Body of pancreas (tissue), 4 donors: ENCODE results near the gene SPATA2. TPM values are rescaled to one million over a fixed set of nuclear protein-coding genes. Genes with fewer than 3 reads are reported as not detected.
"Not testable (repeated sequence)": the region's sequence is repeated elsewhere in the genome, so short reads cannot be mapped to it uniquely, and the experiment has no call there.

Source experiments
- ATAC-seq: fragments of 150-250 bp; one replicate; pipeline ENCODE4 v1.9.1; 2016
- DNase-seq, 4 donors: peaks; one replicate each; pipeline ENCODE4 v3.0.0-alpha.2; 2019
- H3K27ac ChIP-seq, 4 donors: fragments of 200-600 bp; sonication (generic); 1 replicate in 3 of 4; 2 replicates in 1 of 4; pipeline versions ENCODE4 v1.5.1 to v1.6.1; 2016 to 2019; ENCODE audit warnings: mild to moderate bottlenecking in 1 of 4, mixed read lengths in 1 of 4, moderate library complexity in 1 of 4
- H3K27me3 ChIP-seq, 2 donors: fragments of 200-600 bp; sonication (generic); one replicate each; pipeline ENCODE4 v1.6.0; 2016; ENCODE audit warnings: mild to moderate bottlenecking in 1 of 2
- H3K36me3 ChIP-seq, 2 donors: fragments of 200-600 bp; sonication (generic); replicated peaks in 1 of 2; 2 replicates each; pipeline ENCODE4 v1.5.1; 2016; ENCODE audit warnings: low read depth in 2 of 2; ENCODE audit not compliant: insufficient read depth in 1 of 2
- H3K4me1 ChIP-seq: fragments of 200-600 bp; sonication (generic); one replicate; pipeline ENCODE4 v1.6.0; 2016
- H3K4me3 ChIP-seq, 2 donors: fragments of 200-600 bp; sonication (generic); 1 replicate in 1 of 2; 2 replicates in 1 of 2; pipeline ENCODE4 v1.5.1; 2016 to 2019
- H3K9me3 ChIP-seq, 3 donors: fragments of 200-600 bp; sonication (generic); 1 replicate in 2 of 3; 2 replicates in 1 of 3; pipeline ENCODE4 v1.5.1; 2016
- CTCF ChIP-seq, 7 experiments: fragments of 450-650 bp in 4 of 7; fragments of 200-600 bp in 3 of 7; sonication (generic) in 3 of 7; IDR thresholded peaks; one replicate each; pipeline ENCODE4 v1.5.1; 2016 to 2019; ENCODE audit warnings: antibody characterized with exemption in 7 of 7
- POLR2A ChIP-seq, 3 donors: fragments of 450-650 bp; IDR thresholded peaks; one replicate each; pipeline ENCODE4 v1.6.1; 2016; ENCODE audit warnings: antibody characterized with exemption in 3 of 3, mild to moderate bottlenecking in 2 of 3
- WGBS, 2 donors: methylation state at CpG; one replicate each; pipeline ENCODE4 v1.1.5; 2017; 5-methylcytosine and 5-hydroxymethylcytosine counted together
- intact Hi-C: fragments of 100-400 bp; cut with DNase I; formaldehyde crosslinking; loops from one replicate; pipeline ENCODE4 v1.15.1; 2023
- total RNA-seq, 2 donors: library from RNA; depleted of rRNA; stranded (reverse); fragments of >200 nt; gene quantifications; one replicate each; pipeline ENCODE4 v1.1.0, GENCODE V29; 2016

Gene SPATA2
- total RNA-seq, 2 donors from 2014 or later = 3.9 to 7.3 TPM

GRCh38 chr20:49896204-49896603 is 19.1 kb downstream of the SPATA2 start:
- no peak overlapping the region for H3K27ac ChIP-seq
- no peak overlapping the region for H3K4me3 ChIP-seq
- whole genome bisulfite sequencing, 2 donors = 71 to 90% methylated on average over 6 of the region's 6 CpGs
- ATAC-seq = no peak
- peaks cover 6% of the 10 kb centered on the region for H3K4me1 ChIP-seq
- no peaks in the 10 kb centered on the region for H3K9me3 ChIP-seq
- H3K27me3 ChIP-seq = no peaks in the 10 kb centered on the region
- TF ChIP-seq POLR2A (IDR thresholded peaks at IDR 0.05) (no peak), CTCF (IDR thresholded peaks at IDR 0.05) (no peak)
- DNase-seq = peak in 1 of 4 donors; percentile 1
- H3K36me3 ChIP-seq = no peaks in the 10 kb centered on the region
- intact Hi-C loops = no loop called here

GRCh38 chr20:49895474-49896093 is 19.7 kb downstream of the SPATA2 start:
- H3K4me3 ChIP-seq, H3K36me3 ChIP-seq, ATAC-seq, H3K9me3 ChIP-seq, H3K4me1 ChIP-seq, H3K27ac ChIP-seq, H3K27me3 ChIP-seq, intact Hi-C loops: not testable (repeated sequence)
- 87 to 90% methylated on average over 7 of the region's 7 CpGs for WGBS, 2 donors
- DNase-seq = peak in 1 of 4 donors; percentile 2

- TF ChIP-seq POLR2A (IDR thresholded peaks at IDR 0.05) (no peak), CTCF (IDR thresholded peaks at IDR 0.05) (no peak)
- 74 to 80% methylated on average over 6 of the region's 6 CpGs for WGBS, 2 donors
- Histone ChIP-seq H3K36me3 (no peaks in the 10 kb centered on the region), H3K27me3 (no peaks in the 10 kb centered on the region), H3K4me3 (no peak overlapping the region), H3K4me1 (peaks cover 20% of the 10 kb centered on the region), H3K27ac (no peak overlapping the region), H3K9me3 (no peaks in the 10 kb centered on the region)
- DNase-seq (no peak), ATAC-seq (no peak)
- intact Hi-C loops = no loop called here
Observed at GRCh38 chr20:49894073-49894470, 21.3 kb downstream of the SPATA2 start.

- Histone ChIP-seq H3K9me3 (no peaks in the 10 kb centered on the region), H3K27ac (no peak overlapping the region), H3K27me3 (no peaks in the 10 kb centered on the region), H3K36me3 (no peaks in the 10 kb centered on the region), H3K4me1 (peaks cover 26% of the 10 kb centered on the region), H3K4me3 (no peak overlapping the region)
- 69 to 73% methylated on average over 12 of the region's 12 CpGs for WGBS, 2 donors
- ATAC-seq (no peak), DNase-seq (no peak)
- no peak for TF ChIP-seq CTCF (IDR thresholded peaks at IDR 0.05)
- TF ChIP-seq POLR2A (IDR thresholded peaks at IDR 0.05) = no peak
- intact Hi-C loops = no loop called here
Observed at GRCh38 chr20:49893242-49894072, 21.9 kb downstream of the SPATA2 start.

- H3K4me1 ChIP-seq = peaks cover 33% of the 10 kb centered on the region
- H3K4me3 ChIP-seq = no peak overlapping the region
- intact Hi-C loops = no loop called here
- H3K27ac ChIP-seq = no peak overlapping the region
- no peak for DNase-seq
- no peaks in the 10 kb centered on the region for H3K9me3 ChIP-seq
- no peaks in the 10 kb centered on the region for H3K27me3 ChIP-seq
- ATAC-seq = no peak
- TF ChIP-seq POLR2A (IDR thresholded peaks at IDR 0.05) (no peak), CTCF (IDR thresholded peaks at IDR 0.05) (no peak)
- 47 to 49% methylated on average over 6 to 11 of the region's 11 CpGs for WGBS, 2 donors
- no peaks in the 10 kb centered on the region for H3K36me3 ChIP-seq
Observed at GRCh38 chr20:49892817-49893216, 22.5 kb downstream of the SPATA2 start.
